Cardiac muscle cell (in vitro differentiated cells and primary cell): Measurements from ENCODE around the gene NTMT2. TPM values are rescaled to one million over a fixed set of nuclear protein-coding genes. Genes with fewer than 3 reads are reported as not detected.
A peak's percentile ranks its signal among the peaks of the same experiment; 100 is the strongest.
"Not testable (repeated sequence)": the region's sequence is repeated elsewhere in the genome, so short reads cannot be mapped to it uniquely, and the experiment has no call there.

ENCODE experiments used
- DNase-seq, 2 donors: peaks; one replicate each; pipeline versions ENCODE4 v3.0.0 to v3.0.0-alpha.2; 2010 to 2017; ENCODE audit warnings: low read depth in 1 of 2, low spot score in 1 of 2
- H3K27ac ChIP-seq: fragments of 200-600 bp; sonication (generic); 2 replicates; pipeline ENCODE4 v1.5.1; 2016
- H3K27me3 ChIP-seq: fragments of 200-600 bp; sonication (generic); 2 replicates; pipeline ENCODE4 v1.6.0; 2016; ENCODE audit warnings: control low read depth
- H3K36me3 ChIP-seq: fragments of 200-600 bp; sonication (generic); 2 replicates; pipeline ENCODE4 v1.5.1; 2016; ENCODE audit warnings: control low read depth
- H3K4me1 ChIP-seq: fragments of 200-600 bp; sonication (generic); 2 replicates; pipeline ENCODE4 v1.8.1; 2017; ENCODE audit warnings: low read depth, mild to moderate bottlenecking, mixed run types
- H3K4me3 ChIP-seq: fragments of 200-600 bp; sonication (generic); 2 replicates; pipeline ENCODE4 v1.5.1; 2016; ENCODE audit warnings: mild to moderate bottlenecking
- H3K9me3 ChIP-seq: fragments of 200-600 bp; sonication (generic); 2 replicates; pipeline ENCODE4 v1.5.1; 2017; ENCODE audit warnings: low read depth, mild to moderate bottlenecking, control low read depth
- polyA plus RNA-seq: library from polyadenylated mRNA; unstranded; fragments of >200 nt; fragmentation: Nextera tagmentation; extraction: Ambion mirVana; gene quantifications from 2 replicates; pipeline ENCODE4 v1.2.1, GENCODE V29; 2016
- total RNA-seq: library from RNA; depleted of rRNA; stranded (reverse); fragments of >200 nt; gene quantifications from 2 replicates; pipeline ENCODE4 v1.2.3, GENCODE V29; 2016
- TF ChIP-seq, protein P1 (sequence below): IDR thresholded peaks from 2 replicates; pipeline ENCODE4 v1.5.1; 2012; ENCODE audit warnings: low read depth, mild to moderate bottlenecking, low read length

Gene NTMT2
- total RNA-seq: not detected in 2 replicates
- polyA plus RNA-seq: 0.55 and 0.71 TPM in 2 replicates

DNA sequence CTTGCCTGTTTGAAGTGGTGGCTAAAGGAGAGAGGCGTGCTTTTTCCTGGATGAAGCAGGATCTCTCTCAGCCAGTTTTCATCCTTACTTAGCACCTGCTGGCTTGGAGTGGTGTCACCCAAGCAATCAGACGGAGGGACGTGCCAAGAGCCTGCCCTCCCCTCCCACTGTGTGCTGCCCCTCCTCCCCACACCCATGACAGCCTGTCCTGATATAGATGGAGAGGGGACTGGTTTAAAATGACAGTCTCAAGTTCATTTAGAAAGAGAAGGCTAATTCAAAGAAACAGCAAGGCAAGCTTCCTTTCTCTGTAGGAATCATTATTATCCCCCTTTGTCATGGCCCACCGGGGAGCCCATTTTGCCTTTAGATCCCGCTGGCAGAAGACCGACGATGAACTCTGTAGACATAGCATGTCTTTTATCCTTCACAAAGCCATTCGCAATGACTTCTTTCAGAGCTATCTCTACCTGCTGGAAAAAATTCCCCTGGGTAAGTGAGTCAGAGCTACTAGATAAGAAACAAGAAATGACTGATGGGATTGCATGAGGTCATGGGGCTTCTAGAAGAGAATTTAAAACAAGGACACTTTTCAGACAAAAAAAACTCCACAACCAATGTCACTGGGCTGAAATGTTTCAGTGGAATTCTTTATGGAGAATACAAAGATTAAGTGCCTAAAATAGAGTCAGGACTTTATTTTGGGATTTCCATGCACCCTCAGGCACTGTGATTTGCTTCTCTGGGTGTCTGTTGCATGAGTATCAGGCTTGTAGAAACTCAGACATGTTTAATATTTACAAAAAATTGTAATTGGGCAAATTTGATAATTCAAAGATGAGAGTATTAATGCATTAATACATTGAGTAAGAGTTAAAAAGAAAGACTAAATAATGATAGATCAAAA lies at the start of gene NTMT2:
TSS of gene NTMT2 (plus strand) at position 190 of the 907 bp plus-strand sequence. CDS start at position 339, 149 bp downstream.
- H3K4me3 ChIP-seq: peak within 1 kb of the TSS; percentile 18
- H3K36me3 ChIP-seq: no peaks in the 10 kb centered on the region
- H3K9me3 ChIP-seq: no peaks in the 10 kb centered on the region
- no peaks in the 10 kb centered on the region for H3K27me3 ChIP-seq
- TF ChIP-seq, protein P1, sequence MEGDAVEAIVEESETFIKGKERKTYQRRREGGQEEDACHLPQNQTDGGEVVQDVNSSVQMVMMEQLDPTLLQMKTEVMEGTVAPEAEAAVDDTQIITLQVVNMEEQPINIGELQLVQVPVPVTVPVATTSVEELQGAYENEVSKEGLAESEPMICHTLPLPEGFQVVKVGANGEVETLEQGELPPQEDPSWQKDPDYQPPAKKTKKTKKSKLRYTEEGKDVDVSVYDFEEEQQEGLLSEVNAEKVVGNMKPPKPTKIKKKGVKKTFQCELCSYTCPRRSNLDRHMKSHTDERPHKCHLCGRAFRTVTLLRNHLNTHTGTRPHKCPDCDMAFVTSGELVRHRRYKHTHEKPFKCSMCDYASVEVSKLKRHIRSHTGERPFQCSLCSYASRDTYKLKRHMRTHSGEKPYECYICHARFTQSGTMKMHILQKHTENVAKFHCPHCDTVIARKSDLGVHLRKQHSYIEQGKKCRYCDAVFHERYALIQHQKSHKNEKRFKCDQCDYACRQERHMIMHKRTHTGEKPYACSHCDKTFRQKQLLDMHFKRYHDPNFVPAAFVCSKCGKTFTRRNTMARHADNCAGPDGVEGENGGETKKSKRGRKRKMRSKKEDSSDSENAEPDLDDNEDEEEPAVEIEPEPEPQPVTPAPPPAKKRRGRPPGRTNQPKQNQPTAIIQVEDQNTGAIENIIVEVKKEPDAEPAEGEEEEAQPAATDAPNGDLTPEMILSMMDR: no peak
- peak; percentile 24 to 40 for DNase-seq
- H3K27ac ChIP-seq: peak within 1 kb of the TSS; percentile 61
- H3K4me1 ChIP-seq: peaks cover 15% of the 10 kb centered on the region

DNA sequence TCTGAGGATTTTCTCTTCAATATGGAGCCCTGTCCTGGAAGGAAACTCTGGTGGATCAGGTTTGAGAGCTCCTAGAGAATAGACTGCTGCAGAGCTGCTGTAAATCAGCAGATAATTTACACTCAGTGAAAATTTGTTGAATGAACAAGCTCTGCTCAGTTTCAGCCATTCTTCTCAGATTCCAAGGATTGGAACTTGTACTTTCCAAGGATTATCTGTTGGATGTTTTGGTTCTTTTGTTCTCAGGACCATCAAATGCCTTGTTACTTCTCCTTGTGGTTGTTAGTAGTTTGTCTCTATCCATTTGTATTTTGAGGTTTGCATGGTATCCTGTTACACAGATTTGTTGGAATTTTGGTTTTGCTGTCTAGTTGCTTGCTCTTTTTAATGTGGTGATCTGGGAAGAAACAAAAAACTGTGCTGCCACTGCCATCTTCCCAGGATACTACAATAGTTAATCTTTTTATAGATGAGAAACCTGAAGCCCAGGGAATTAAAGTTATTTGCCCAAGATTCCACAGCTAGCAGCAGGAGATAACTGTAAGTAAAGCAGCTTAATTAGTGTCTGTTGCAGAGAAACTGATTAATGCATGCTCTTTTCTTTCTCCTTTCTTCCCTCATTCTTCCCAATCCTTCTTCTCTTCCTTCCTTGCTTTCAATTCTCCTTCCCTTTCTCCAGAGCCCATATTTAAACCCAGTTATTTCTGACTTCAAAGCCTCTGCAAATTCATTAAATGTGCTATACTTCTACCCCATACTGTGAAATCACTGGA lies 49.6 kb upstream of the NTMT2 start:
- Histone ChIP-seq H3K36me3 (no peaks in the 10 kb centered on the region), H3K27me3 (no peaks in the 10 kb centered on the region), H3K4me1 (peaks cover 17% of the 10 kb centered on the region)

DNA sequence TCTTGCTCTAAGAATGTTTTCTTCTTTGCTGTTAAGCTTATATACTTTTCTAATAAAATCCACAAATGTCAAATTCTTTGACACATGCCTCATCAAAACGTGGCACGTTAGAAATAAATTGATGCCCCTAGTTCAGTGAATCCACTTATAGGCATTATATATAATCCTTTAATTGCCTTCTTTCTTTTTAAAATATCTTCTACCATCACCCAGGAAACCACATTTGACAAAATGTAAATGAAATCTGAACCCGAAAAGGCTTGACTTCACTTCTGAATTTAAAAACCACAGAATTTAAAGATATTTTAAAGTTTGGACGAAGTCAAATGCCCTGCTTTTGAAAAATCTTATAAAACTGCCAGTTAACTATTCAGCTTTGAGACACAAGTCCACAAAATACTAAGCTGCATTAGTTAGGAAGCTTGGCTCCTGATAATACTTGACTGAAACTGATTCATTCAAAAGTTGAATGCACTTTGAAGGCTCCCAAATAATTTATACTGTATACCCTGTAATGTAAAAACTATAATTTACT lies 48.9 kb upstream of the NTMT2 start:
- H3K36me3 ChIP-seq: no peaks in the 10 kb centered on the region
- TF ChIP-seq, protein P1: no peak
- no peaks in the 10 kb centered on the region for H3K9me3 ChIP-seq
- H3K27ac ChIP-seq: no peak overlapping the region
- no peak overlapping the region for H3K4me3 ChIP-seq
- H3K4me1 ChIP-seq: peaks cover 17% of the 10 kb centered on the region
- H3K27me3 ChIP-seq: no peaks in the 10 kb centered on the region
- no peak for DNase-seq

More for the DNA sequence above, 49.6 kb upstream of the NTMT2 start:
- no peaks in the 10 kb centered on the region for H3K9me3 ChIP-seq
- H3K4me3 ChIP-seq: no peak overlapping the region
- DNase-seq: no peak
- TF ChIP-seq, protein P1: no peak
- no peak overlapping the region for H3K27ac ChIP-seq

DNA sequence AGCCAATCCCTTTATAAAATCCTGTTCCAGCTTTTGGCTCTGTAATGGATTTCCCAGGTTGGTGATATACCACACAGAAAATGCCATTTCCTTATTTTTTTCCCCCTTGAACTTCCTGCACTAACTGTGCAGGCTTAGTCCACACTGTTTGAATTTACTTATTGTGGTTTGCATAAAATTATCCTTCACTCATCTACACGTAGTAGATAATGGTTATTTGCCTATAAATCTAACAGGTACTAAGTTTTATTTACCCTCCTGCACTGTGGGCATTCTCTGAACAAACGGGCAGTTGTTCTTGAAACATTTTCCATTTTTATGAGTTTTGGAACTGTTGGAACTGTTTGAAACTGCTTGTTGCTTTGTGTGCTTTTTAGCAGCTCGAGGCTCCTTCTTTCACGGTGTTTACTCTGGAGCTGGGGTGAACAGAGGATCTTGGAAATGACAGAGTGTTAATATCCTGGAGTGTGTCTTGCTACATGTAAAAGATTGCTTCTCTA lies 48.3 kb upstream of the NTMT2 start:
- peak overlapping the region; percentile 23 for H3K27ac ChIP-seq

DNA sequence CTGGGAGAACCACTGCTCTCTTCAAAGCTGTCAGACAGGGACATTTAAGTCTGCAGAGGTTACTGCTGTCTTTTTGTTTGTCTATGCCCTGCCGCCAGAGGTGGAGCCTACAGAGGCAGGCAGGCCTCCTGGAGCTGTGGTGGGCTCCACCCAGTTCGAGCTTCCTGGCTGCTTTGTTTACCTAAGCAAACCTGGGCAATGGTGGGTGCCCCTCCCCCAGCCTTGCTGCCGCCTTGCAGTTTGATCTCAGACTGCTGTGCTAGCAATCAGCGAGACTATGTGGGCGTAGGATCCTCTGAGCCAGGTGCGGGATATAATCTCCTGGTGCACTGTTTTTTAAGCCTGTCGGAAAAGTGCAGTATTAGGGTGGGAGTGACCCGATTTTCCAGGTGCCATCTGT lies 32.6 kb upstream of the NTMT2 start:
- not testable (repeated sequence) for H3K27ac ChIP-seq, H3K9me3 ChIP-seq, DNase-seq, H3K4me1 ChIP-seq, H3K4me3 ChIP-seq, H3K36me3 ChIP-seq, H3K27me3 ChIP-seq

More for the DNA sequence above, 48.3 kb upstream of the NTMT2 start:
- TF ChIP-seq, protein P1: no peak
- Histone ChIP-seq H3K36me3 (no peaks in the 10 kb centered on the region), H3K9me3 (no peaks in the 10 kb centered on the region), H3K4me3 (no peak overlapping the region), H3K4me1 (peaks cover 17% of the 10 kb centered on the region), H3K27me3 (no peaks in the 10 kb centered on the region)
- no peak for DNase-seq
